Liver (tissue), 9 donors: Measurements from ENCODE around the gene ERC2. TPM values are rescaled to one million over a fixed set of nuclear protein-coding genes. Genes with fewer than 3 reads are reported as not detected.

Experiments
- DNase-seq: peaks from one replicate; pipeline ENCODE4 v3.0.0-alpha.2; 2017; ENCODE audit warnings: low spot score
- H3K27ac ChIP-seq, 2 donors: one replicate each; pipeline ENCODE4 v1.7.0; 2013; ENCODE audit warnings: inconsistent platforms in 2 of 2, low read length in 2 of 2, control low read depth in 1 of 2, low read depth in 1 of 2, mild to moderate bottlenecking in 1 of 2
- H3K27me3 ChIP-seq, 4 donors: one replicate each; pipeline versions ENCODE4 v1.6.1 to v1.7.0; 2013; ENCODE audit warnings: low read length in 3 of 4, inconsistent platforms in 1 of 4, mild to moderate bottlenecking in 1 of 4, moderate library complexity in 1 of 4; ENCODE audit not compliant: control insufficient read depth in 4 of 4, insufficient read depth in 4 of 4
- H3K36me3 ChIP-seq, 4 donors: one replicate each; pipeline versions ENCODE4 v1.6.1 to v1.7.0; 2013; ENCODE audit warnings: low read length in 3 of 4, mild to moderate bottlenecking in 3 of 4, low read depth in 1 of 4, moderate library complexity in 1 of 4; ENCODE audit not compliant: control insufficient read depth in 4 of 4, insufficient read depth in 3 of 4
- H3K4me1 ChIP-seq, 4 donors: one replicate each; pipeline versions ENCODE4 v1.6.1 to v1.7.0; 2013; ENCODE audit warnings: low read length in 3 of 4, mild to moderate bottlenecking in 3 of 4, moderate library complexity in 1 of 4; ENCODE audit not compliant: control insufficient read depth in 4 of 4, insufficient read depth in 4 of 4
- H3K4me3 ChIP-seq, 3 donors: one replicate each; pipeline versions ENCODE4 v1.6.1 to v1.7.0; 2013; ENCODE audit warnings: low read length in 3 of 3, control low read depth in 1 of 3, low read depth in 1 of 3, mild to moderate bottlenecking in 1 of 3
- H3K9ac ChIP-seq, 2 donors: one replicate each; pipeline ENCODE4 v1.7.0; 2013; ENCODE audit warnings: low read length in 2 of 2, mild to moderate bottlenecking in 2 of 2, moderate library complexity in 2 of 2, control low read depth in 1 of 2, low read depth in 1 of 2
- H3K9me3 ChIP-seq, 4 donors: one replicate each; pipeline versions ENCODE4 v1.6.1 to v1.7.0; 2013; ENCODE audit warnings: low read length in 3 of 4; ENCODE audit not compliant: control insufficient read depth in 4 of 4
- CTCF ChIP-seq: fragments of 150-350 bp; IDR thresholded peaks from 2 replicates; pipeline ENCODE4 v1.5.1; 2017; ENCODE audit warnings: improper control_type of control experiment, low read depth, low read length; ENCODE audit not compliant: missing input control
- FOXA1 ChIP-seq: IDR thresholded peaks from 2 replicates; pipeline ENCODE4 v1.6.1; 2016; ENCODE audit warnings: antibody characterized with exemption
- FOXA2 ChIP-seq: IDR thresholded peaks from 2 replicates; pipeline ENCODE4 v1.6.1; 2016; ENCODE audit warnings: antibody characterized with exemption
- GABPA ChIP-seq, 2 donors: IDR thresholded peaks in 1 of 2; conservative IDR thresholded peaks in 1 of 2; 2 replicates each; pipeline ENCODE4 v1.6.1; 2016; ENCODE audit warnings: antibody characterized with exemption in 2 of 2, mild to moderate bottlenecking in 1 of 2, moderate library complexity in 1 of 2
- JUND ChIP-seq, 2 donors: IDR thresholded peaks; 2 replicates each; pipeline ENCODE4 v1.6.1; 2016; ENCODE audit warnings: antibody characterized with exemption in 2 of 2
- MAX ChIP-seq: IDR thresholded peaks from 2 replicates; pipeline ENCODE4 v1.6.1; 2016; ENCODE audit warnings: antibody characterized with exemption
- NR2F2 ChIP-seq: IDR thresholded peaks from 2 replicates; pipeline ENCODE4 v1.6.1; 2016; ENCODE audit warnings: antibody characterized with exemption
- RAD21 ChIP-seq, 2 donors: IDR thresholded peaks; 2 replicates each; pipeline ENCODE4 v1.6.1; 2016; ENCODE audit warnings: antibody characterized with exemption in 2 of 2, mild to moderate bottlenecking in 2 of 2
- REST ChIP-seq: IDR thresholded peaks from 2 replicates; pipeline ENCODE4 v1.6.1; 2016; ENCODE audit warnings: antibody characterized with exemption, mild to moderate bottlenecking
- RXRA ChIP-seq, 2 donors: IDR thresholded peaks; 2 replicates each; pipeline ENCODE4 v1.6.1; 2017 to 2018; ENCODE audit warnings: antibody characterized with exemption in 2 of 2, mild to moderate bottlenecking in 1 of 2
- SP1 ChIP-seq: IDR thresholded peaks from 2 replicates; pipeline ENCODE4 v1.6.1; 2018; ENCODE audit warnings: antibody characterized with exemption, mild to moderate bottlenecking
- TAF1 ChIP-seq: conservative IDR thresholded peaks from 2 replicates; pipeline ENCODE4 v1.6.1; 2016; ENCODE audit warnings: antibody characterized with exemption, mild to moderate bottlenecking
- YY1 ChIP-seq: IDR thresholded peaks from 2 replicates; pipeline ENCODE4 v1.6.1; 2016; ENCODE audit warnings: antibody characterized with exemption, mild to moderate bottlenecking
- WGBS: extraction: QIAGEN DNeasy Blood & Tissue Kit; methylation state at CpG from one replicate; pipeline ENCODE4 v1.1.7; 2013; 5-methylcytosine and 5-hydroxymethylcytosine counted together
- polyA plus RNA-seq, 2 donors: library from polyadenylated mRNA; stranded (reverse) in 1 of 2; unstranded in 1 of 2; fragments of 200-250 nt in 1 of 2; fragments of >200 nt in 1 of 2; fragmentation: Nextera tagmentation in 1 of 2; extraction: Ambion mirVana in 1 of 2; gene quantifications; one replicate each; pipeline versions ENCODE4 v1.2.1 to v1.2.3, GENCODE V29; 2013 to 2015
- total RNA-seq, 2 donors: library from RNA; depleted of rRNA; stranded (reverse); fragments of >200 nt; gene quantifications; one replicate each; pipeline ENCODE4 v1.2.3, GENCODE V29; 2014
- donor health status: healthy.
- donor health status: healthy.
- donor health status: healthy.
- donor health status: healthy.
- donor health status: healthy.

The ERC2 gene
- total and polyA plus RNA-seq, 4 donors: 0.14 to 0.25 TPM; not detected in 2

- TF ChIP-seq MAX: no peak
Measured at GRCh38 chr3:55648591-55649318, 819.5 kb downstream of the ERC2 start (continued).

GRCh38 chr3:55647670-55648069 is 820.6 kb downstream of the ERC2 start:
- Histone ChIP-seq H3K4me3 (no peak overlapping the region), H3K36me3 (no peaks in the 10 kb centered on the region), H3K27me3 (peaks cover 0 to 2% (median 0%) of the 10 kb centered on the region in 4 donors), H3K27ac (no peak overlapping the region), H3K9me3 (no peaks in the 10 kb centered on the region), H3K9ac (no peak overlapping the region), H3K4me1 (no peaks in the 10 kb centered on the region)
- TF ChIP-seq SP1 (no peak), REST (no peak), GABPA (IDR thresholded peaks at IDR 0.05 in 1 of 2, conservative IDR thresholded peaks at IDR 0.05 in 1 of 2) (no peak), NR2F2 (no peak), TAF1 (no peak), CTCF (no peak), RXRA (IDR thresholded peaks at IDR 0.05) (no peak), RAD21 (IDR thresholded peaks at IDR 0.05) (no peak), FOXA2 (no peak), YY1 (no peak), JUND (IDR thresholded peaks at IDR 0.05) (no peak), MAX (no peak), FOXA1 (no peak)
- DNase-seq: no peak
- WGBS: 85% methylated on average over 10 of the region's 10 CpGs

GRCh38 chr3:55647063-55647462 is 821.2 kb downstream of the ERC2 start:
- 74% methylated on average over 10 of the region's 10 CpGs for WGBS
- Histone ChIP-seq H3K36me3 (no peaks in the 10 kb centered on the region), H3K27me3 (peaks cover 0 to 2% (median 0%) of the 10 kb centered on the region in 4 donors), H3K4me3 (no peak overlapping the region), H3K9me3 (no peaks in the 10 kb centered on the region), H3K4me1 (no peaks in the 10 kb centered on the region), H3K9ac (no peak overlapping the region), H3K27ac (no peak overlapping the region)
- TF ChIP-seq REST: no peak
- no peak for TF ChIP-seq RXRA (IDR thresholded peaks at IDR 0.05)
- no peak for DNase-seq
